ENCODE measurements around the gene TOR1AIP1. TPM values are rescaled to one million over a fixed set of nuclear protein-coding genes. Genes with fewer than 3 reads are reported as not detected.
A peak's percentile ranks its signal among the peaks of the same experiment; 100 is the strongest.

TOR1AIP1 gene
- total and polyA plus RNA-seq, 3 donors from 2014 or later, result 62.7 to 72.3 (median 63.7) TPM

GRCh38 chr1:179883745-179884138 lies 1.7 kb downstream of the TOR1AIP1 start:
- no peak for DNase-seq
- peak overlapping the region; percentile 95 to 98 for H3K27ac ChIP-seq
- no peaks in the 10 kb centered on the region for H3K9me3 ChIP-seq
- intact Hi-C loops (cut with DNase I; ENCODE audit: low total_unique reads), result loop anchor here (10.0 kb wide), 1 partner anchor 71 kb away; the partner anchor contains the start of gene CEP350
- WGBS, 2 donors, result 25 to 30% methylated on average over 4 of the region's 4 CpGs
- peak overlapping the region; percentile 81 to 88 for H3K4me3 ChIP-seq
- H3K27me3 ChIP-seq, result no peaks in the 10 kb centered on the region
- peaks cover 7% of the 10 kb centered on the region for H3K4me1 ChIP-seq
- no peak for TF ChIP-seq CTCF (IDR thresholded peaks at IDR 0.05)
- TF ChIP-seq POLR2A (IDR thresholded peaks at IDR 0.05), result no peak
- no peaks in the 10 kb centered on the region for H3K36me3 ChIP-seq (ENCODE audit: low read depth, missing control alignments)

DNA sequence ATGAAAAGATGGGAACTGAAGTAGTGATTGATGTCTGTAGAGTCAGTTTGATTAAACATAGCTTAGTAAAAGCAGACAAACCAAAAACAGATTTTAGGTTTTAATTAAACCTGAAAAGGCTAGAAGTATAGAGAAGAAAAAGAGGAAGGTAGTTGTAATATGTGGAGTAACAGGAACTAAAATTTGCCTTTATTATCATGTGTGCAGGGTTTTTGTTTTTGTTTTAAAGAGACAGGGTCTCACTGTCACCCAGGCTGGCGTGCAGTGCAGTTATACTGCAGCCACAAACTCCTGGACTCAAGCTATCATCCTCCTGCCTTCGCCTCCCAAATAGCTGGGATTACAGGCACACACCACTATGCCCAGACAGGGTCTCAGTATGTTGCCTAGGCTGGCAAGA lies 6.0 kb downstream of the TOR1AIP1 start:
- no peak overlapping the region for H3K4me3 ChIP-seq
- TF ChIP-seq CTCF (IDR thresholded peaks at IDR 0.05), result no peak
- no peak for TF ChIP-seq POLR2A (IDR thresholded peaks at IDR 0.05)
- H3K36me3 ChIP-seq (ENCODE audit: low read depth, missing control alignments), result no peaks in the 10 kb centered on the region
- no peak for DNase-seq
- H3K27ac ChIP-seq, result no peak overlapping the region
- H3K4me1 ChIP-seq, result no peaks in the 10 kb centered on the region
- no peaks in the 10 kb centered on the region for H3K9me3 ChIP-seq
- no peaks in the 10 kb centered on the region for H3K27me3 ChIP-seq
- WGBS, 2 donors, result 66 to 68% methylated on average over 2 of the region's 2 CpGs
- intact Hi-C loops (cut with DNase I; ENCODE audit: low total_unique reads), result loop anchor here (10.0 kb wide), 1 partner anchor 67 kb away; the partner anchor contains the start of gene CEP350

DNA sequence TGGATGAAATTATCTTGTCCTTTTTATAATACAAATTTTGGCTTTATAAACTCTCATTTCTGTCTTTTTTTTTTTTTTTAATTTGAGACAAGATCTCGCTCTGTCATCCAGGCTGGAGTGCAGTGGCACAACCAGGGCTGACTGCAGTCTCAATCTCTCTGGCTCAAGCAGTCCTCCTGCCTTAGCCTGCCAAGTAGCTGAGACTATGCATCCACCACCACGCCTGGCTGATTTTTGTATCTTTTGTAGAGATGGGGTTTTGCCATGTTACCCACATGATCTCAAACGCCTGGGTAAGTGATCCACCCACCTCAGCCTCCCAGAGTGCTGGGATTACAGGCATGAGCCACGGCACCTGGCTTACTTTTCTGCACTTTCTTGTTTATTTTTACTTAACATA lies 7.5 kb downstream of the TOR1AIP1 start:
- DNase-seq, result no peak
- whole genome bisulfite sequencing, 2 donors, result 66 to 72% methylated on average over 4 of the region's 4 CpGs
- no peaks in the 10 kb centered on the region for H3K36me3 ChIP-seq (ENCODE audit: low read depth, missing control alignments)
- no peak overlapping the region for H3K27ac ChIP-seq
- H3K4me3 ChIP-seq, result no peak overlapping the region
- TF ChIP-seq CTCF (IDR thresholded peaks at IDR 0.05), result no peak
- TF ChIP-seq POLR2A (IDR thresholded peaks at IDR 0.05), result no peak
- no peaks in the 10 kb centered on the region for H3K27me3 ChIP-seq
- no peaks in the 10 kb centered on the region for H3K9me3 ChIP-seq
- no peaks in the 10 kb centered on the region for H3K4me1 ChIP-seq
- intact Hi-C loops (cut with DNase I; ENCODE audit: low total_unique reads), result loop anchor here (10.0 kb wide), 1 partner anchor 65 kb away; the partner anchor contains the start of gene CEP350

- intact Hi-C loops (cut with DNase I; ENCODE audit: low total_unique reads), result no loop called here
- H3K4me1 ChIP-seq, result no peaks in the 10 kb centered on the region
- H3K27ac ChIP-seq, result no peak overlapping the region
- no peak for TF ChIP-seq POLR2A (IDR thresholded peaks at IDR 0.05)
- no peak for TF ChIP-seq CTCF (IDR thresholded peaks at IDR 0.05)
- H3K27me3 ChIP-seq, result no peaks in the 10 kb centered on the region
- no peak overlapping the region for H3K4me3 ChIP-seq
- 70 to 79% methylated on average over 1 of the region's 1 CpG for WGBS, 2 donors
- DNase-seq, result no peak
- H3K36me3 ChIP-seq (ENCODE audit: low read depth, missing control alignments), result no peaks in the 10 kb centered on the region
- no peaks in the 10 kb centered on the region for H3K9me3 ChIP-seq
These were observed 28.8 kb downstream of the TOR1AIP1 start for GRCh38 chr1:179910934-179911333.

DNA sequence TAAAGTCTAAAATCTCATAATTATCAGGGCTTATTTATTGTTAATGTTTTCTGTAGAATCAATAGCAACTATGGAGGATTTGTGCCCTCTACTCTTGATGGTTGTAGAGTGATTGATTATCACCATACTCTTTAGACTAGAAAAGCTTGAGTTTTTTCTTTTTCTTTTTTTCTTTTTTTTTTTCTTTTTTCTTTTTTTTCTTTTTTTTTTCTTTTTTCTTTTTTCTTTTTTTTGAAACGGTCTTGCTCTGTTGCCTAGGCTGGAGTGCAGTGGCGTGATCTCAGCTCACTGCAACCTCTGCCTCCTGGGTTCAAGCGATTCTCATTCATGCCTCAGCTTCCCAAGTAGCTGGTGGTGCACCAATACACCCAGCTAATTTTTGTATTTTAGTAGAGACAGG lies 29.7 kb downstream of the TOR1AIP1 start:
- H3K36me3 ChIP-seq (ENCODE audit: low read depth, missing control alignments), result no peaks in the 10 kb centered on the region
- H3K27me3 ChIP-seq, result no peaks in the 10 kb centered on the region
- no peaks in the 10 kb centered on the region for H3K9me3 ChIP-seq
- intact Hi-C loops (cut with DNase I; ENCODE audit: low total_unique reads), result no loop called here
- no peak for TF ChIP-seq CTCF (IDR thresholded peaks at IDR 0.05)
- no peak for TF ChIP-seq POLR2A (IDR thresholded peaks at IDR 0.05)
- H3K27ac ChIP-seq, result no peak overlapping the region
- no peaks in the 10 kb centered on the region for H3K4me1 ChIP-seq
- 92 to 100% methylated on average over 3 of the region's 3 CpGs for WGBS, 2 donors
- no peak for DNase-seq
- no peak overlapping the region for H3K4me3 ChIP-seq

Measured in testis (tissue), 3 donors.